Activated CD4-positive, alpha-beta memory T cell treated with anti-CD3 and anti-CD28 coated beads for 36 hours (primary cell): ENCODE results near the gene SLC6A5. TPM values are rescaled to one million over a fixed set of nuclear protein-coding genes. Genes with fewer than 3 reads are reported as not detected.
A peak's percentile ranks its signal among the peaks of the same experiment; 100 is the strongest.

Experiments used
- CTCF ChIA-PET: fragments of 350-600 bp; sonication (Branson Sonifier 250); formaldehyde crosslinking; loops from one replicate; lab custom pipeline; 2021; ENCODE audit warnings: antibody characterized with exemption, inconsistent platforms; lab: Charles Lee
- POLR2A ChIA-PET: fragments of 350-600 bp; sonication (Branson Sonifier 250); formaldehyde crosslinking; loops from one replicate; lab custom pipeline; 2021; ENCODE audit warnings: antibody characterized with exemption; lab: Charles Lee
- DNase-seq: peaks from one replicate; pipeline ENCODE4 v3.0.0-alpha.2; 2020
- H3K27ac Mint-ChIP-seq: one replicate; pipeline ENCODE4 v1.8.0; 2021; ENCODE audit warnings: mixed read lengths
- H3K27me3 Mint-ChIP-seq: one replicate; pipeline ENCODE4 v1.8.0; 2021; ENCODE audit warnings: mixed read lengths
- H3K36me3 Mint-ChIP-seq: one replicate; pipeline ENCODE4 v1.8.0; 2021; ENCODE audit warnings: mixed read lengths
- H3K4me1 Mint-ChIP-seq: one replicate; pipeline ENCODE4 v1.8.0; 2021; ENCODE audit warnings: low read depth, mixed read lengths
- H3K4me3 Mint-ChIP-seq: one replicate; pipeline ENCODE4 v1.8.0; 2021; ENCODE audit warnings: mild to moderate bottlenecking, mixed read lengths
- H3K9me3 Mint-ChIP-seq: one replicate; pipeline ENCODE4 v1.8.0; 2021; ENCODE audit warnings: mixed read lengths
- intact Hi-C: fragments of 100-400 bp; cut with micrococcal nuclease; formaldehyde crosslinking; loops from one replicate; pipeline ENCODE4 v1.15.1; 2023
- total RNA-seq, 2 experiments: library from RNA; stranded (reverse); gene quantifications; one replicate each; pipeline ENCODE4 v1.2.3, GENCODE V29; 2021

Gene SLC6A5
- total RNA-seq, 2 experiments from 2014 or later, result not detected

- Mint-ChIP-seq H3K4me1 (peaks cover 8% of the 10 kb centered on the region), H3K27me3 (peaks cover 80% of the 10 kb centered on the region), H3K9me3 (no peaks in the 10 kb centered on the region), H3K4me3 (no peak overlapping the region), H3K36me3 (peaks cover 2% of the 10 kb centered on the region), H3K27ac (no peak overlapping the region)
- intact Hi-C loops, result loop anchor here (2.0 kb wide), 1 partner anchor 440 kb away; no protein-coding TSS in a partner anchor
- DNase-seq, result no peak
- CTCF ChIA-PET, result interaction anchor here (1.1 kb wide), 1 partner anchor 10 kb away, joined by 3 read pairs; no protein-coding TSS in a partner anchor
- POLR2A ChIA-PET, result no interaction called here
Measured at GRCh38 chr11:20598492-20598891, 916 bp upstream of the SLC6A5 start.

- DNase-seq, result no peak
- peaks cover 85% of the 10 kb centered on the region for H3K27me3 Mint-ChIP-seq
- H3K27ac Mint-ChIP-seq, result no peak overlapping the region
- H3K36me3 Mint-ChIP-seq, result peaks cover 2% of the 10 kb centered on the region
- peaks cover 8% of the 10 kb centered on the region for H3K4me1 Mint-ChIP-seq
- no peaks in the 10 kb centered on the region for H3K9me3 Mint-ChIP-seq
- no peak overlapping the region for H3K4me3 Mint-ChIP-seq
- ChIA-PET CTCF (interaction anchor here (1.7 kb wide), 1 partner anchor 10 kb away, joined by 5 read pairs; no protein-coding TSS in a partner anchor), POLR2A (no interaction called here)
- intact Hi-C loops, result no loop called here
Measured at GRCh38 chr11:20600020-20600346, 575 bp downstream of the SLC6A5 start.

DNA sequence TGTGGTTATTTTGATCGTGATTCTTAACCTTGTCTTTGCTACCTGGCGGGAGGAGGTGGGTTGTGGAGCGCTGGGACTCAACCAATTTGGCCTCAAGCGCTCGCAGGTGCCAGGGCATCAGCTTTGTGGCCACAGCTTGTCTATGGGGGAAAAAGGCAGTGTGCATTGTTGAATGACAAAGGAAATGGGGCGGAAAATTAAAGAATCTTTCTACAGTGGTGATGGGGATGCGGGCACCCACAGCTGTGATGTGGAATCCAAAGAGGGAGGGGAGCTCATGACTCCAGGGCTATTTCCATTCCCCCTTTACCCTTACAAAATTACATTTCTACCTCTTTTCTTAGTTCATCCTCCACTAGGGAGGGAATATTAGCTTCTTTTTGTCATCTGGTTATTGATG, 1.1 kb downstream of the SLC6A5 start:
- DNase-seq, result no peak
- no peak overlapping the region for H3K4me3 Mint-ChIP-seq
- H3K4me1 Mint-ChIP-seq, result peaks cover 8% of the 10 kb centered on the region
- ChIA-PET CTCF (interaction anchor here (1.7 kb wide), 1 partner anchor 9 kb away, joined by 5 read pairs; no protein-coding TSS in a partner anchor), POLR2A (no interaction called here)
- peaks cover 87% of the 10 kb centered on the region for H3K27me3 Mint-ChIP-seq
- H3K9me3 Mint-ChIP-seq, result no peaks in the 10 kb centered on the region
- intact Hi-C loops, result no loop called here
- H3K36me3 Mint-ChIP-seq, result peaks cover 2% of the 10 kb centered on the region
- no peak overlapping the region for H3K27ac Mint-ChIP-seq

DNA sequence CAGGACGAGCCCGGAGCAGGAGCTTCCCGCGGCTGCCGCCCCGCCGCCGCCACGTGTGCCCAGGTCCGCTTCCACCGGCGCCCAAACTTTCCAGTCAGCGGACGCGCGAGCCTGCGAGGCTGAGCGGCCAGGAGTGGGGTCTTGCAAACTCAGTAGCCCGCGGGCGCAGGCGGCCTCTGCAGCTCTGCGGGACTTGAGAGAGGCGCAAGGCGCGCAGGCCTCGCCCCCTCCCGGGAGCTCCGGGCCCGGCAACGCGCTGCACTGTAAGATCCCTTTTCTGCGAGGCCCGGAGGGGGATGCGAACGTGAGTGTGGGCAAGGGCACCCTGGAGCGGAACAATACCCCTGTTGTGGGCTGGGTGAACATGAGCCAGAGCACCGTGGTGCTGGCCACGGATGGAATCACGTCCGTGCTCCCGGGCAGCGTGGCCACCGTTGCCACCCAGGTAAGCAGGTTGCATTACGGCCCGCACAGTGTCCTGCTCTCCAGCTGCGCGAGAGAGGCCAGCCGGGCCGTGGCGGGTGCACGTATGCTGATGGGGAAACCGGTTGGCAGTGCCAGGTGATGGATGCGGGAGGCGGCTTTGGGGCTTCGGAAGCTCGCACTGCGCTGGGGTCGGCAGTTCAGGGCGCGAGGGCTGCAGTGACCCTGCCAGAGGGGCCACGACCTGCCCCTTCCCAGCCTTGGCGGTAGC, 2.0 kb downstream of the SLC6A5 start:
- Mint-ChIP-seq H3K27me3 (peaks cover 87% of the 10 kb centered on the region), H3K36me3 (peaks cover 2% of the 10 kb centered on the region), H3K4me3 (no peak overlapping the region), H3K27ac (no peak overlapping the region), H3K9me3 (no peaks in the 10 kb centered on the region), H3K4me1 (peaks cover 8% of the 10 kb centered on the region)
- ChIA-PET CTCF (interaction anchor here (1.7 kb wide), 1 partner anchor 9 kb away, joined by 5 read pairs; no protein-coding TSS in a partner anchor), POLR2A (no interaction called here)
- no peak for DNase-seq
- intact Hi-C loops, result no loop called here

DNA sequence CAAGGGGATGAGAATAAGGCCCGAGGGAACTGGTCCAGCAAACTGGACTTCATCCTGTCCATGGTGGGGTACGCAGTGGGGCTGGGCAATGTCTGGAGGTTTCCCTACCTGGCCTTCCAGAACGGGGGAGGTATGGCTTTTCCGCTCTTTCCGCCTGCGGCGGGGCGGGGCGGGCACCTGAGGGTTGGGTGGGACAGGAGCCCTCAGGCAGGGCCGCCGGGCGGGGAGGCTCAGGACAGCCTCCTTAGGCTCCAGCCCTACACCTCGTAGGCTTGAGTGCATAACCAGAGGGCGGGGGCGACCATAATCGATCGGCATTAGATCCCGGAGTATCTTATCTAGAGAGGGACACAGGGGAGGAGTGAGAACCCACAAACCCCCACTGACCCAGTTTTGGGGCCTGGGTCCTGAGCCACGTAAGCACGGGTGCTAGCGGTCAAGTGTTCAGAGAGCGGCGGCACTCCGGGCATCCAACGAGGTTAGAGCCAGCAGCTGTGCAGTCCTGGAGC, 4.9 kb downstream of the SLC6A5 start:
- intact Hi-C loops, result no loop called here
- CTCF ChIA-PET, result no interaction called here

GRCh38 chr11:20604864-20605601, 5.6 kb downstream of the SLC6A5 start:
- ChIA-PET CTCF (no interaction called here), POLR2A (no interaction called here)
- Mint-ChIP-seq H3K27me3 (peaks cover 81% of the 10 kb centered on the region), H3K36me3 (peaks cover 2% of the 10 kb centered on the region), H3K4me1 (peaks cover 2% of the 10 kb centered on the region), H3K27ac (no peak overlapping the region), H3K9me3 (no peaks in the 10 kb centered on the region), H3K4me3 (no peak overlapping the region)
- no peak for DNase-seq
- intact Hi-C loops, result no loop called here

More for the DNA sequence above, 4.9 kb downstream of the SLC6A5 start:
- peaks cover 2% of the 10 kb centered on the region for H3K36me3 Mint-ChIP-seq
- H3K9me3 Mint-ChIP-seq, result no peaks in the 10 kb centered on the region
- no peak for DNase-seq
- no peak overlapping the region for H3K27ac Mint-ChIP-seq
- H3K27me3 Mint-ChIP-seq, result peaks cover 85% of the 10 kb centered on the region
- no peak overlapping the region for H3K4me3 Mint-ChIP-seq
- H3K4me1 Mint-ChIP-seq, result no peaks in the 10 kb centered on the region
- POLR2A ChIA-PET, result no interaction called here

- POLR2A ChIA-PET, result no interaction called here
- peaks cover 7% of the 10 kb centered on the region for H3K4me1 Mint-ChIP-seq
- H3K27ac Mint-ChIP-seq, result no peak overlapping the region
- CTCF ChIA-PET, result no interaction called here
- intact Hi-C loops, result no loop called here
- H3K27me3 Mint-ChIP-seq, result peaks cover 81% of the 10 kb centered on the region
- H3K36me3 Mint-ChIP-seq, result peaks cover 2% of the 10 kb centered on the region
- H3K4me3 Mint-ChIP-seq, result no peak overlapping the region
- no peaks in the 10 kb centered on the region for H3K9me3 Mint-ChIP-seq
- DNase-seq, result no peak
Measured at GRCh38 chr11:20605602-20606091, 6.2 kb downstream of the SLC6A5 start.

DNA sequence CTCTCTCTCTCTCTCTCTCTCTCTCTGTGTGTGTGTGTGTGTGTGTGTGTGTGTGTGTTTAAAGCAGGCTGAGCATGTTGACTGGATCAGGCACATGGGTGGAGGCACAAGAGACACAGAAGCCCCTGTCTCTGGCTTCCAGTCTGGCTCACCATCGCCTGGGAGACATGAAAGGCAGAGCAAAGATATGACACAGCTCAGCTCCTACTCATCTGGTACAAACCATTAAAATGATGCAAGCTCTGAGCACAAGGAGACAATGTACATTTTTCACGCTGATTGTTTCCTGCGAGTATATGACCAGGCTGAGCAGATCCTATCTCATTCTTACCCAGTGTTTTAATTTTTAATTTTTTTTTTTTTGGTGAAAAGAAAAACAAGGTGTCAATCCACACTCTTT, 9.5 kb downstream of the SLC6A5 start:
- Mint-ChIP-seq H3K36me3 (no peaks in the 10 kb centered on the region), H3K9me3 (no peaks in the 10 kb centered on the region), H3K4me1 (peaks cover 7% of the 10 kb centered on the region), H3K27me3 (peaks cover 66% of the 10 kb centered on the region), H3K4me3 (no peak overlapping the region), H3K27ac (no peak overlapping the region)
- ChIA-PET CTCF (interaction anchor here (1.3 to 3.8 kb wide), 3 partner anchors 212 to 481 kb away, joined by 9 to 22 read pairs (median 15); no protein-coding TSS in a partner anchor), POLR2A (no interaction called here)
- DNase-seq, result no peak
- intact Hi-C loops, result no loop called here

GRCh38 chr11:20609727-20610707, 10.6 kb downstream of the SLC6A5 start:
- DNase-seq, result peak; percentile 76
- ChIA-PET CTCF (interaction anchor here (0.6 to 3.8 kb wide), 12 partner anchors 10 to 482 kb away, joined by 3 to 22 read pairs (median 4); no protein-coding TSS in a partner anchor), POLR2A (no interaction called here)
- Mint-ChIP-seq H3K27ac (no peak overlapping the region), H3K9me3 (no peaks in the 10 kb centered on the region), H3K27me3 (peaks cover 67% of the 10 kb centered on the region), H3K4me3 (peak overlapping the region; percentile 40), H3K4me1 (peaks cover 7% of the 10 kb centered on the region), H3K36me3 (no peaks in the 10 kb centered on the region)
- intact Hi-C loops, result loop anchor here (1.0 to 2.0 kb wide), 3 partner anchors 213 to 482 kb away; partner anchors contain the start of gene PRMT3

- Mint-ChIP-seq H3K27me3 (peaks cover 63% of the 10 kb centered on the region), H3K4me1 (peaks cover 7% of the 10 kb centered on the region), H3K9me3 (no peaks in the 10 kb centered on the region), H3K4me3 (no peak overlapping the region), H3K27ac (no peak overlapping the region), H3K36me3 (no peaks in the 10 kb centered on the region)
- no peak for DNase-seq
- intact Hi-C loops, result loop anchor here (1.0 to 2.0 kb wide), 3 partner anchors 214 to 483 kb away; partner anchors contain the start of gene PRMT3
- CTCF ChIA-PET, result interaction anchor here (1.4 to 3.8 kb wide), 3 partner anchors 68 to 483 kb away, joined by 3 to 22 read pairs (median 3); no protein-coding TSS in a partner anchor
- POLR2A ChIA-PET, result no interaction called here
Measured at GRCh38 chr11:20610825-20611224, 11.4 kb downstream of the SLC6A5 start.

DNA sequence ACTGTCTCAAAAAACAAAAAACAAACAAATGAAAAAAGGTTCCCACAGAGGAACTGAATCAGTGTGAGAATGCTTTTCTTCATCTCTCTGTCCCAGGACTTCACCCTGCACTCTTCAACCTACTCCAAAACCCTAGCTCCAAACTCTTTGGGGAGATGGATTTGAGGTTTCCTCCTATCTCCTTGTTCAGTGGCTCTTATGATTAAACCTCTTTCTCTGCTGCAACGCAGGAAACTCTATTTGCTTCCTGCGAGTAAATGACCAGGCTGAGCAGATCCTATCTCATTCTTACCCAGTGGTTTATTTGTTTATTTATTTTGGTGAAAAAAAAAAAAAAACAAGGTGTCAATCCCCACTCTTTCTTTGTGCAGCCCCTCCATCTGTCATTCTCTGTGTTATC, 12.0 kb downstream of the SLC6A5 start:
- ChIA-PET POLR2A (no interaction called here), CTCF (interaction anchor here (0.6 to 3.8 kb wide), 2 partner anchors 61 to 483 kb away, joined by 3 to 22 read pairs; no protein-coding TSS in a partner anchor)
- H3K27me3 Mint-ChIP-seq, result peaks cover 61% of the 10 kb centered on the region
- no peak overlapping the region for H3K4me3 Mint-ChIP-seq
- DNase-seq, result no peak
- H3K27ac Mint-ChIP-seq, result no peak overlapping the region
- no peaks in the 10 kb centered on the region for H3K9me3 Mint-ChIP-seq
- intact Hi-C loops, result loop anchor here (2.0 kb wide), 1 partner anchor 225 kb away; the partner anchor contains the start of gene PRMT3
- no peaks in the 10 kb centered on the region for H3K36me3 Mint-ChIP-seq
- peaks cover 7% of the 10 kb centered on the region for H3K4me1 Mint-ChIP-seq
